GM08714 (cell line): ENCODE results near the gene SEL1L.
"Not testable (repeated sequence)": the region's sequence is repeated elsewhere in the genome, so short reads cannot be mapped to it uniquely, and the experiment has no call there.

ENCODE experiments used
- H3K4me3 ChIP-seq: fragments of 200-500 bp; sonication (Bioruptor generic); 2 replicates; pipeline ENCODE4 v1.5.1; 2014; ENCODE audit warnings: mild to moderate bottlenecking, low read length, inconsistent platforms
- ZNF274 ChIP-seq: IDR thresholded peaks from 2 replicates; pipeline ENCODE4 v1.6.1; 2012; ENCODE audit warnings: mild to moderate bottlenecking, low read depth, low read length

The SEL1L gene

DNA sequence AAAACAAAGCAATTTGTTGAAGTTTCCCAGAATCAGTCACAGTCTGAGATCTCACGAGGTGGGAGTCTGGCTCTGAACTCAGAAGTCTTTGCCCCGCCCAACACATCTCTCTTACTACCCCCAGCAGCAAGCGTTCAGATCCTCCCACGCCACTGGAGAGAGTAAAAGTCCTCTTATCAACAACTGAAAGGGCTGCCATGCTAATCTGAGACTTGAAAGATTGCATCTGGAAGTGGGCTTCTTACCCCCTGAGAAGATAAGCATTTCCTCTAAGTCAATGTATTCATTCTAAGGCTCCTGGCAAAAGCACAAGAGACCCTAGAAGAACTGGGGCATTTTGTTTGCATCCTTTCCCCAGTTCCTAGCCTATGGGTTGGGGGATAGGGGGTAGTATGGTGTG is 99.4 kb downstream of the SEL1L start:
- TF ChIP-seq ZNF274: no peak
- no peak overlapping the region for H3K4me3 ChIP-seq

DNA sequence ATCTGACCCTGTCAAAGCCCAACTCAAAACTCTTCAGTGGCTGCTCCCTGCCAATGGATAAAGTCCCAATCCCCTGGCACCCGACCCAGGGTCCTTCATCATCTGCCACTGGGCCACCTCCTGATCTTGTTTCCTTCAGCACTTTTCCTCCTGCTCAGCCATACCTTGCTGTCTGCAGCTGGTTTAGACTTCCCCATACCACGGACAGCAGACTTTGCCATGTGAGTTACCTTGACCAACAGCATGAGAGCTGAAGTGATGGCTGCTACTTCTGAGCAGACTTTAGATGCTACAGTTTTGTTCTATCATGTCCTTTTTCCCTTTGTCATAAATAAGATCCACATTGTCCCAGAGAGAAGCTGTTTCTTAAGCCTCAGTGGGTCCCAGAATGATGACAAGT is 100.3 kb downstream of the SEL1L start:
- no peak for TF ChIP-seq ZNF274
- no peak overlapping the region for H3K4me3 ChIP-seq

DNA sequence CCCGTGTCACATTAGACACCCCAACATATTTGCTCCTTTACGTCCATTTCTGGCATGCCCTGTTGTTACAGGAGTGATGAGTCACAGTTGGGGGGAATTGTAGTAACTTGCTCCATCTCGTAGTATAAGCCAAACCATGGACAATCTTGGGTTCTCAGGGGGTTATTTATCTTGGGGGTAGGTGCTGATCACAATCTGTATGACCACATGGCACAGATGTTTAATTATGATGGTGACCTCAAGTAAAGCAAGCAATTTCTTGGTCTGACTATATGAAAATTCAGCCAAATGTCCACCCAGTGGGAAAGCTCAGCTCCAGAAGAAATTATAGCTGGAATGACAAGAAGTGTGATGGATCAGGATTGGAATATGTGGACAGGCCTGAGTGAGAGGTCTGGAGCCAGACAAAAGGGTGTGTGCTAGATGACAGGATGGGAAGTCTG is 101.4 kb downstream of the SEL1L start:
- no peak for TF ChIP-seq ZNF274
- no peak overlapping the region for H3K4me3 ChIP-seq

DNA sequence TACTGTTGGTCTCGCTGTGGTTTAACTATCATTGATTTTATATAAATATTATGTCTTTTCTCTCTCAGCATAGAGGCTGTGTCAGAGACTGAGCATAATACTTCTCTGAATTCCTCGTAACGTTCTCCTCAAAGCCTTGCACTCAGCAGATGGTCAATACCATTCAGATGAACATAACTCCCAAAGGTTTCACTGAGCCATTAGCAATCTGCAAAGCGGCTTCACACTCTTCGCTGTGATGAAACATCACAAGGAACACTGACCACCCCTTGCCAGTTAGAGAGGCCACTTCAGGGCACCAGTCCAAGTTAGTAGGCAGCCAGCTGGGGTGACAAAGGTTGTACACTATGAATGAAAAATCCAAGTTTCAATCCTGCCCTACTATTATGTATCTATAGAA is 103.4 kb downstream of the SEL1L start:
- TF ChIP-seq ZNF274: no peak
- H3K4me3 ChIP-seq: no peak overlapping the region

DNA sequence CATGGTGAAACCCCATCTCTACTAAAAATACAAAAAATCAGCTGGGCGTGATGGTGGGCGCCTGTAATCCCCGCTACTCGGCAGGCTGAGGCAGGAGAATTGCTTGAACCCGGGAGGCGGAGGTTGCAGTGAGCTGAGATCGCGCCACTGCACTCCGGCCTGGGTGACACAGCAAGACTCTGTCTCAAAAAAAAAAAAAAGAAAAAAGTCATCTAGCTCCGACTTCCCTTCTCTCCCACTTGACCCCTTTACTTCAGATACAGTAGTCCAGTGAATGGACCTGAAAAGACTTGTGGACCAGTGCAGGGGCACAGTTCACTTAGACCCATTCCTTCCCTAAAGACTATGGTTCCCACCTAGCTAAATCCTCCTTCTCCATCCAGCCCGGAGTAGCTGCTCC is 103.9 kb downstream of the SEL1L start:
- not testable (repeated sequence) for H3K4me3 ChIP-seq

DNA sequence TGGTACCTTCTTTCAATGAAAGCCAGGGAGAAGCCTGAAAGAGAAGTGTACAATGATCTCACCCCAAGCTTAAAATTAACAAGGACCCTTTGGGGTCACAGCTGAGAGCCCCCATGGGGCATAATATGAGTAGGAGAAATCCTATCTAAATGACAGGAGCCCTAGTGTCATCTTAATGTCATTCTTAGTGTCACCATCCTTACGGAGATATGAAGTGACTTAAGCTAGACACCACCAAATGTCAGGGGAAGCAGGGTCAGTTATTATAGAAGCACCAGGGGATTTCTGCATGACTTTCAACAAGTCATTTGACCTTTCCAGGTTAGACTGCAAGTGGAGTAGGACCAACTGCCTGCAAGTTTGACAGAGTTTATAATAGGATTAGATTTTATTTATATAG is 104.6 kb downstream of the SEL1L start:
- no peak overlapping the region for H3K4me3 ChIP-seq
- no peak for TF ChIP-seq ZNF274

DNA sequence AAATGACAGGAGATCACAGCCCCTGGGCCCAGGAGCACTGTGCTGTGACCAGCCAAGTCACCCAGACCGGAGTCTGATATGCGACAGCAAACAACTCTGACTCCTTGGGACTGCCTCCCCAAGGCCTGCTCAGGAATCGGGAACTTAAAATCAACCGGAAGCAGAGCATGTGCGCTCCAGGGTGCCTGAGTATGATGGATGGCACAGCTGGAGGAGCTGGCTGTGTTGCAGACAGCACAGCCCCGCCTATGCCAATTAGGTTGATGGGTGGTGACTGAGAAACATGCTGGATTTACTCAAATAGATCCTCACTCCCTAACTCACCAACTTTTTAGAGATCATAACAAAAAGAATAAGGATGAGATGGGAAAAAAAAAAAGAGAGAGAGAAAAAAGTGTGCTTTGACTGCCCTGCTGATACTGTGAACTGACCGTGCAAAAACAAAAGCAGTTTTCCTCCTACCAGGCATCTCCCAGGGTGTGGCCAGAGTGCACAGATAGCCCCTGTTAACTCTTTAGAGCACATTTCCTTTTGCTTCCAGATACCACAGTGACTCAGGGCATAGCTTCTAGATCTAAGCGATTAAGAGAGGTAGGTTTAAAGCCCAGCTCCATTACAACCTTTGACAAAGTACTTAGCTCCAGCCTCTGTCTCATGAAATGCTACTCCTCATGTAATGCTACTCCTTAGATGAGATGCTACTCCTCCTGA is 106.2 kb downstream of the SEL1L start:
- TF ChIP-seq ZNF274: no peak
- no peak overlapping the region for H3K4me3 ChIP-seq

DNA sequence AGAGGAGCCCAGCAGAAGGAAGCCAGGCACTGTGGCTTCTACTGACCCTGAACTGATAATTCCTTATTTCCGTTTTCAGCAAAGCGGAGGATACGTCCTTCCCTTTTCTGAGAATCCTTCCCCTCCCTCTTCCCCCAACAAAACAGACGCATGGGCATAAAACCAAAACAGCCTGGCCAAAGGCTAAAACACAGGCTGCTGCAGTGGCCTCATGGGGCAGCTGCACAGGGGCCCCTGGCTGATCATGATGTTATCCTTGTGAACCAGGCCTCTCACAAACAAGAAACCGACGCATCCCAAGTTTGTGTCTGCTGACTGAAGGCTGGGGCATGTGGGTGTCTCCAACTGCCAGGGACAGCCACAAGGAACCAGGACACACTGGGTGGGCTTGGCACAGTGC is 110.1 kb downstream of the SEL1L start:
- TF ChIP-seq ZNF274: no peak
- H3K4me3 ChIP-seq: no peak overlapping the region
